Upper lobe of left lung (tissue), 4 donors: ENCODE measurements around the gene VDAC2.

ENCODE experiments used
- EP300 ChIP-seq, 4 donors: sonication (generic); formaldehyde crosslinking; IDR thresholded peaks; one replicate each; pipeline ENCODE4 v1.5.1; 2017; ENCODE audit warnings: antibody characterized with exemption in 4 of 4, control low read depth in 2 of 4
- POLR2A ChIP-seq, 4 donors: fragments of 450-650 bp; IDR thresholded peaks; one replicate each; pipeline ENCODE4 v1.5.1; 2016 to 2017; ENCODE audit warnings: antibody characterized with exemption in 4 of 4, mild to moderate bottlenecking in 2 of 4
- POLR2AphosphoS5 ChIP-seq, 2 donors: sonication (generic); formaldehyde crosslinking; IDR thresholded peaks; one replicate each; pipeline ENCODE4 v1.5.1; 2017; ENCODE audit warnings: antibody characterized with exemption in 2 of 2
- TF ChIP-seq, protein P1 (sequence below), 6 experiments: fragments of 450-650 bp in 4 of 6; fragments of 200-600 bp in 2 of 6; sonication (generic) in 2 of 6; IDR thresholded peaks; one replicate each; pipeline ENCODE4 v1.5.1; 2016 to 2019; ENCODE audit warnings: antibody characterized with exemption in 6 of 6

DNA sequence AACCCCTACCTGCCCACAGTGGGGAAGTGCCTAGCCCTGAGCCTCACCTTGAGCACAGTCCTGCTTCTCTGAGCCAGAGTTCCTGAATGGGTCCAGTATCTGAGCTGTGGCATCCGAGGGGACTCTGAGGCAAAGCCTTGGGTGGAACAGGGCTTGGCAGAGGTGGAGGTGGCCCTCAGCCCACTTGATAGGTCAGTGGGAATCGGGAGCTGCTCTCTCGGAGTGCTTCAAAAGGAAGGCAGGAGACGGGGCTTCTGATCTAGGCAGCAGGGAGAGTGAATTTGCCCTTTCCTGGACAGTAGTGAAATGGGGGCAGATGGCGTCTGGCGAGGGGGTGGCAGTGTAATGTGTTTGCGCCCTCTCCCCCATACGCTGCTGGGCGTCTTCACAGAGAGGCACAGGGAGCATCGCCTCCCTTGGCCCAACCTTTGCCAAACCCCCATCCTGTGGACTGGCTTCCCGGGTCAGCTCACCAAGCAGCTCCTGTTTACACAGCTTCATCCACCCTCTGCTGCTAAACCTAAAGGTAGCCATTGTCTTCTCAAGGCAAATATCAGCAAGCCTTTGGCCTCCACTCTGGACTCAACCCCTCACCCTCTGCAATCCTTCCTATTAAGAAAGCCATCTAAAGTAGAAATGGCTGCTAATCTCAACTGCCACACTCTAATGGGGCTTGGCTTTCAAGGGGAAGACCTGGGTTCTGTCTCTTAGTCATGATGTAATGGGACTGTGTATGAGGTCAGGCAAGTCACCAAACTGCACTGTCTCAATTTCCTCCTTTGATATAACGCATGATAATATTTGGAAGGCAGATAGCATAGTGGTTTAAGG lies 21.1 kb upstream of the VDAC2 start:
- no peak for TF ChIP-seq POLR2AphosphoS5 (IDR thresholded peaks at IDR 0.05)
- TF ChIP-seq, protein P1, sequence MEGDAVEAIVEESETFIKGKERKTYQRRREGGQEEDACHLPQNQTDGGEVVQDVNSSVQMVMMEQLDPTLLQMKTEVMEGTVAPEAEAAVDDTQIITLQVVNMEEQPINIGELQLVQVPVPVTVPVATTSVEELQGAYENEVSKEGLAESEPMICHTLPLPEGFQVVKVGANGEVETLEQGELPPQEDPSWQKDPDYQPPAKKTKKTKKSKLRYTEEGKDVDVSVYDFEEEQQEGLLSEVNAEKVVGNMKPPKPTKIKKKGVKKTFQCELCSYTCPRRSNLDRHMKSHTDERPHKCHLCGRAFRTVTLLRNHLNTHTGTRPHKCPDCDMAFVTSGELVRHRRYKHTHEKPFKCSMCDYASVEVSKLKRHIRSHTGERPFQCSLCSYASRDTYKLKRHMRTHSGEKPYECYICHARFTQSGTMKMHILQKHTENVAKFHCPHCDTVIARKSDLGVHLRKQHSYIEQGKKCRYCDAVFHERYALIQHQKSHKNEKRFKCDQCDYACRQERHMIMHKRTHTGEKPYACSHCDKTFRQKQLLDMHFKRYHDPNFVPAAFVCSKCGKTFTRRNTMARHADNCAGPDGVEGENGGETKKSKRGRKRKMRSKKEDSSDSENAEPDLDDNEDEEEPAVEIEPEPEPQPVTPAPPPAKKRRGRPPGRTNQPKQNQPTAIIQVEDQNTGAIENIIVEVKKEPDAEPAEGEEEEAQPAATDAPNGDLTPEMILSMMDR (IDR thresholded peaks at IDR 0.05) = no peak
- TF ChIP-seq POLR2A (IDR thresholded peaks at IDR 0.05) = no peak
- no peak for TF ChIP-seq EP300 (IDR thresholded peaks at IDR 0.05)
